ENCODE results near the gene ADISSP. TPM values are rescaled to one million over a fixed set of nuclear protein-coding genes. Genes with fewer than 3 reads are reported as not detected.

ADISSP gene
- total and polyA plus RNA-seq, 5 donors from 2014 or later, result 14.8 to 25.5 (median 19.9) TPM

DNA sequence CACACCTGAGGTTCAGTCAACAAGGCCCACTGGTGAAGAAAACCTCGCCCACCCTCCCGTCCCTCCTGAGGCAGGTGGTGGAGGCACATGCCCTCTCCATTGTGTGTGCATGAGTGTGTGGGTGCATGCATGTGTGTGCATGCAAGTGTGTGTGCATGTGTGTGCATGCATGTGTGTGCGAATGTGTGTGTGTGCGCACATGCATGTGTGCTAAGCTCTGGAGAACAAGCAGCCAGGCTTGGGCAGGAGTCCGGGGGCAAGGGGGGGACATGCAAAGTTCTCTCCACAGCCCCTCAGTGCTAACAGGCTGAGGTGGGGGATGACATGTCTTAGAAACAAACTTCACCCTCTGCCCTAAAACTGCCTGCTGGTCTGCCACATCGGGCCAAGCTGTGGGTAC is 38.2 kb downstream of the ADISSP start:
- Mint-ChIP-seq H3K27me3 (peaks cover 53% of the 10 kb centered on the region), H3K36me3 (peaks cover 5% of the 10 kb centered on the region), H3K27ac (no peak overlapping the region), H3K4me1 (peaks cover 0 to 5% (median 0%) of the 10 kb centered on the region in 4 donors), H3K4me3 (no peak overlapping the region), H3K9me3 (peaks cover 0 to 3% (median 0%) of the 10 kb centered on the region in 7 donors)
- no peaks in the 10 kb centered on the region for H3K36me3 ChIP-seq (ENCODE audit: control insufficient read depth, insufficient read depth, low read length)
- DNase-seq (no peak), ATAC-seq (ENCODE audit: low read depth in 2 of 2) (no peak)
- no peak overlapping the region for H3K27ac ChIP-seq (ENCODE audit: insufficient read depth, low read length, poor library complexity, severe bottlenecking)
- H3K4me1 ChIP-seq (ENCODE audit: control insufficient read depth, insufficient read depth, low read length, poor library complexity, severe bottlenecking), result no peaks in the 10 kb centered on the region
- peaks cover 2% of the 10 kb centered on the region for H3K27me3 ChIP-seq (ENCODE audit: control insufficient read depth, insufficient read depth, low read length)
- no peaks in the 10 kb centered on the region for H3K9me3 ChIP-seq (ENCODE audit: control insufficient read depth in 2 of 2, low read length in 2 of 2)
- no peak overlapping the region for H3K4me3 ChIP-seq (ENCODE audit: low read depth, low read length)

GRCh38 chr20:3728876-3729275 is 38.7 kb downstream of the ADISSP start:
- Histone ChIP-seq H3K27me3 (ENCODE audit: control insufficient read depth, insufficient read depth, low read length) (peaks cover 2% of the 10 kb centered on the region), H3K4me3 (ENCODE audit: low read depth, low read length) (no peak overlapping the region), H3K9me3 (ENCODE audit: control insufficient read depth in 2 of 2, low read length in 2 of 2) (no peaks in the 10 kb centered on the region), H3K4me1 (ENCODE audit: control insufficient read depth, insufficient read depth, low read length, poor library complexity, severe bottlenecking) (no peaks in the 10 kb centered on the region), H3K36me3 (ENCODE audit: control insufficient read depth, insufficient read depth, low read length) (no peaks in the 10 kb centered on the region), H3K27ac (ENCODE audit: insufficient read depth, low read length, poor library complexity, severe bottlenecking) (no peak overlapping the region)
- no peak for DNase-seq
- Mint-ChIP-seq H3K36me3 (peaks cover 5% of the 10 kb centered on the region), H3K27ac (no peak overlapping the region), H3K27me3 (peaks cover 56% of the 10 kb centered on the region), H3K9me3 (peaks cover 0 to 3% (median 0%) of the 10 kb centered on the region in 7 donors), H3K4me3 (no peak overlapping the region), H3K4me1 (peaks cover 0 to 5% (median 0%) of the 10 kb centered on the region in 4 donors)
- ATAC-seq (ENCODE audit: low read depth in 2 of 2), result no peak

DNA sequence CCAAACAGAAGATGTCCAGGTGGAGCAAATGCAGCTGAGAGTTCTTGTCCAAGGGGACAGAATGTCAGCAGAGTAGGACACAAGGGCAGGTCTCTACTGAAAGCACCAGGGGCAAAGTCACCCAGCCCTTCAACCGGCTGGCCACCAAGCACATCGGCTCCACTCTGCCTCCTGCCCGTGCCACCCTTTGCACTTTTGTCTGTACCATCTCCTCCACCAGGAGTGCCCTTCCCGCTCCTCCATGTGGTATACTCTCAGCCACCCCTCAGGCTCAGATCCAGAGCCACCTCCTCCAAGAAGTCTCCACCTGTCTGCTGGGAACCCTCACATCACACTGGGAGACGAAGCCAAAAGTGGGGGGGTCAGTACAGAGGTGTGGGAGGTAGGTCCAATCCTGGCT is 39.2 kb downstream of the ADISSP start:
- peaks cover 55% of the 10 kb centered on the region for H3K27me3 Mint-ChIP-seq
- no peaks in the 10 kb centered on the region for H3K9me3 ChIP-seq (ENCODE audit: control insufficient read depth in 2 of 2, low read length in 2 of 2)
- ATAC-seq (ENCODE audit: low read depth in 2 of 2) (no peak), DNase-seq (no peak)
- H3K27ac ChIP-seq (ENCODE audit: insufficient read depth, low read length, poor library complexity, severe bottlenecking), result no peak overlapping the region
- no peak overlapping the region for H3K4me3 ChIP-seq (ENCODE audit: low read depth, low read length)
- peaks cover 0 to 5% (median 0%) of the 10 kb centered on the region in 4 donors for H3K4me1 Mint-ChIP-seq
- no peak overlapping the region for H3K27ac Mint-ChIP-seq
- H3K4me3 Mint-ChIP-seq, result no peak overlapping the region
- no peaks in the 10 kb centered on the region for H3K4me1 ChIP-seq (ENCODE audit: control insufficient read depth, insufficient read depth, low read length, poor library complexity, severe bottlenecking)
- H3K36me3 ChIP-seq (ENCODE audit: control insufficient read depth, insufficient read depth, low read length), result no peaks in the 10 kb centered on the region
- H3K36me3 Mint-ChIP-seq, result peaks cover 5% of the 10 kb centered on the region
- H3K27me3 ChIP-seq (ENCODE audit: control insufficient read depth, insufficient read depth, low read length), result peaks cover 2% of the 10 kb centered on the region
- peaks cover 0 to 3% (median 0%) of the 10 kb centered on the region in 7 donors for H3K9me3 Mint-ChIP-seq

- Histone ChIP-seq H3K4me1 (ENCODE audit: control insufficient read depth, insufficient read depth, low read length, poor library complexity, severe bottlenecking) (no peaks in the 10 kb centered on the region), H3K9me3 (ENCODE audit: control insufficient read depth in 2 of 2, low read length in 2 of 2) (no peaks in the 10 kb centered on the region), H3K27ac (ENCODE audit: insufficient read depth, low read length, poor library complexity, severe bottlenecking) (no peak overlapping the region), H3K4me3 (ENCODE audit: low read depth, low read length) (no peak overlapping the region), H3K27me3 (ENCODE audit: control insufficient read depth, insufficient read depth, low read length) (peaks cover 2% of the 10 kb centered on the region), H3K36me3 (ENCODE audit: control insufficient read depth, insufficient read depth, low read length) (no peaks in the 10 kb centered on the region)
- Mint-ChIP-seq H3K4me1 (peaks cover 0 to 5% (median 0%) of the 10 kb centered on the region in 4 donors), H3K4me3 (no peak overlapping the region), H3K36me3 (peaks cover 5% of the 10 kb centered on the region), H3K27me3 (peaks cover 58% of the 10 kb centered on the region), H3K9me3 (peaks cover 0 to 3% (median 0%) of the 10 kb centered on the region in 7 donors), H3K27ac (no peak overlapping the region)
- DNase-seq, result no peak
- ATAC-seq (ENCODE audit: low read depth in 2 of 2), result no peak
These were observed 40.0 kb downstream of the ADISSP start for GRCh38 chr20:3727401-3728021.

DNA sequence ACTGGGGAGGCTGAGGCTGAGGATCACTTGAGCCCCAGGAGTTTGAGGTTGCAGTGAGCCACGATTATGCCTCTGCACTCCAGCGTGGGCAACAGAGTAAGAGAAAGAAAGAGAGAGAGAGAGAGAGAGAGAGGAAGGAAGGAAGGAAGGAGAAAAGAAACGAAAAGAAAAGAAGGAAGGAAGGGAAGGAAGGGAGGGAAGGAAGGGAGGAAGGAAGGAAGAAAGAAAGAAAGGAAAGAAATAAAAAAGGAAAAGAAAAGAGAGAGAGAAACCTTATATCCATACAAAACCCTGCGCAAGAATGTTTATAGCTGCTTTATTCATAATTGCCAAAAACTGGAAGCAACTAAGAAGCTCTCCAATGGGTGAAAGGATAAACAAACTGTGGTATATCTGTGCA is 43.2 kb downstream of the ADISSP start:
- no peak for DNase-seq
- Mint-ChIP-seq H3K27ac (no peak overlapping the region), H3K4me3 (peak overlapping the region in 1 of 4 donors; percentile 68)

DNA sequence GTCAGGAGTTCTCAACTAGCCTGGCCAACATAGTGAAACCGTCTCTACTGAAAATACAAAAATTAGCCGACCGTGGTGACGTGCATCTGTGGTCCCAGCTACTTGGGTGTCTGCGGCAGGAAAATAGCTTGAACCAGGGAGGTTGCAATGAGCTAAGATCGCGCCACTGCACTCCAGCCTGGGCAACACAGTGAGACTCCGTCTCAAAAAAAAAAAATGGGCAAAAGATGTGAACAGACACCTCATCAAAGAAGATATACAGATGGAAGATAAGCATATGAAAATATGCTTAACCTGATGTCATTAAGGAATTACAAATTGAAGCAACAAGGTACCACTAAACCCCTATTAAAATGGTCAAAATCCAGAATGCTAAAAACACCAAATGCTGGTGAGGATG is 44.3 kb downstream of the ADISSP start:
- H3K9me3 ChIP-seq (ENCODE audit: control insufficient read depth in 2 of 2, low read length in 2 of 2), result no peaks in the 10 kb centered on the region
- Mint-ChIP-seq H3K27me3 (peaks cover 59% of the 10 kb centered on the region), H3K4me3 (no peak overlapping the region), H3K4me1 (peaks cover 0 to 3% (median 1%) of the 10 kb centered on the region in 4 donors), H3K36me3 (no peaks in the 10 kb centered on the region), H3K9me3 (no peaks in the 10 kb centered on the region), H3K27ac (no peak overlapping the region)
- no peak for ATAC-seq (ENCODE audit: low read depth in 2 of 2)
- no peaks in the 10 kb centered on the region for H3K36me3 ChIP-seq (ENCODE audit: control insufficient read depth, insufficient read depth, low read length)
- no peak overlapping the region for H3K27ac ChIP-seq (ENCODE audit: insufficient read depth, low read length, poor library complexity, severe bottlenecking)
- no peak overlapping the region for H3K4me3 ChIP-seq (ENCODE audit: low read depth, low read length)
- peaks cover 6% of the 10 kb centered on the region for H3K27me3 ChIP-seq (ENCODE audit: control insufficient read depth, insufficient read depth, low read length)
- no peaks in the 10 kb centered on the region for H3K4me1 ChIP-seq (ENCODE audit: control insufficient read depth, insufficient read depth, low read length, poor library complexity, severe bottlenecking)
- DNase-seq, result no peak

More for the DNA sequence above, 43.2 kb downstream of the ADISSP start:
- Histone ChIP-seq H3K27ac (ENCODE audit: insufficient read depth, low read length, poor library complexity, severe bottlenecking) (no peak overlapping the region), H3K27me3 (ENCODE audit: control insufficient read depth, insufficient read depth, low read length) (peaks cover 6% of the 10 kb centered on the region), H3K4me1 (ENCODE audit: control insufficient read depth, insufficient read depth, low read length, poor library complexity, severe bottlenecking) (no peaks in the 10 kb centered on the region), H3K36me3 (ENCODE audit: control insufficient read depth, insufficient read depth, low read length) (no peaks in the 10 kb centered on the region), H3K9me3 (ENCODE audit: control insufficient read depth in 2 of 2, low read length in 2 of 2) (no peaks in the 10 kb centered on the region), H3K4me3 (ENCODE audit: low read depth, low read length) (no peak overlapping the region)
- Mint-ChIP-seq H3K9me3 (no peaks in the 10 kb centered on the region), H3K27me3 (peaks cover 59% of the 10 kb centered on the region), H3K4me1 (peaks cover 0 to 3% (median 1%) of the 10 kb centered on the region in 4 donors), H3K36me3 (no peaks in the 10 kb centered on the region)
- no peak for ATAC-seq (ENCODE audit: low read depth in 2 of 2)

- H3K9me3 Mint-ChIP-seq, result no peaks in the 10 kb centered on the region
- Histone ChIP-seq H3K9me3 (ENCODE audit: control insufficient read depth in 2 of 2, low read length in 2 of 2) (no peaks in the 10 kb centered on the region), H3K36me3 (ENCODE audit: control insufficient read depth, insufficient read depth, low read length) (no peaks in the 10 kb centered on the region), H3K27me3 (ENCODE audit: control insufficient read depth, insufficient read depth, low read length) (peaks cover 5% of the 10 kb centered on the region), H3K4me3 (ENCODE audit: low read depth, low read length) (no peak overlapping the region), H3K4me1 (ENCODE audit: control insufficient read depth, insufficient read depth, low read length, poor library complexity, severe bottlenecking) (no peaks in the 10 kb centered on the region), H3K27ac (ENCODE audit: insufficient read depth, low read length, poor library complexity, severe bottlenecking) (no peak overlapping the region)
- H3K36me3 Mint-ChIP-seq, result no peaks in the 10 kb centered on the region
- H3K27ac Mint-ChIP-seq, result no peak overlapping the region
- peaks cover 0 to 3% (median 1%) of the 10 kb centered on the region in 4 donors for H3K4me1 Mint-ChIP-seq
- DNase-seq, result no peak
- H3K4me3 Mint-ChIP-seq, result no peak overlapping the region
- ATAC-seq (ENCODE audit: low read depth in 2 of 2), result no peak
- peaks cover 56% of the 10 kb centered on the region for H3K27me3 Mint-ChIP-seq
These were observed 45.6 kb downstream of the ADISSP start for GRCh38 chr20:3721912-3722311.

GRCh38 chr20:3720626-3721025 is 46.9 kb downstream of the ADISSP start:
- H3K27me3 ChIP-seq (ENCODE audit: control insufficient read depth, insufficient read depth, low read length), result peaks cover 5% of the 10 kb centered on the region
- Mint-ChIP-seq H3K4me1 (peaks cover 0 to 3% (median 1%) of the 10 kb centered on the region in 4 donors), H3K27me3 (peaks cover 51% of the 10 kb centered on the region), H3K9me3 (no peaks in the 10 kb centered on the region), H3K36me3 (no peaks in the 10 kb centered on the region), H3K27ac (no peak overlapping the region), H3K4me3 (no peak overlapping the region)
- H3K4me1 ChIP-seq (ENCODE audit: control insufficient read depth, insufficient read depth, low read length, poor library complexity, severe bottlenecking), result no peaks in the 10 kb centered on the region
- H3K4me3 ChIP-seq (ENCODE audit: low read depth, low read length), result no peak overlapping the region
- no peak overlapping the region for H3K27ac ChIP-seq (ENCODE audit: insufficient read depth, low read length, poor library complexity, severe bottlenecking)
- ATAC-seq (ENCODE audit: low read depth in 2 of 2) (no peak), DNase-seq (no peak)
- no peaks in the 10 kb centered on the region for H3K9me3 ChIP-seq (ENCODE audit: control insufficient read depth in 2 of 2, low read length in 2 of 2)
- H3K36me3 ChIP-seq (ENCODE audit: control insufficient read depth, insufficient read depth, low read length), result no peaks in the 10 kb centered on the region
